HG03521 (cell line): Measurements from ENCODE around the gene VIPR2.

ENCODE experiments used
- ATAC-seq: cut with Tn5 transposase; IDR thresholded peaks from one replicate; pipeline ENCODE4 v1.9.1; 2021; ENCODE audit warnings: mild to moderate bottlenecking, moderate library complexity; ENCODE audit not compliant: unreplicated experiment

Gene VIPR2

DNA sequence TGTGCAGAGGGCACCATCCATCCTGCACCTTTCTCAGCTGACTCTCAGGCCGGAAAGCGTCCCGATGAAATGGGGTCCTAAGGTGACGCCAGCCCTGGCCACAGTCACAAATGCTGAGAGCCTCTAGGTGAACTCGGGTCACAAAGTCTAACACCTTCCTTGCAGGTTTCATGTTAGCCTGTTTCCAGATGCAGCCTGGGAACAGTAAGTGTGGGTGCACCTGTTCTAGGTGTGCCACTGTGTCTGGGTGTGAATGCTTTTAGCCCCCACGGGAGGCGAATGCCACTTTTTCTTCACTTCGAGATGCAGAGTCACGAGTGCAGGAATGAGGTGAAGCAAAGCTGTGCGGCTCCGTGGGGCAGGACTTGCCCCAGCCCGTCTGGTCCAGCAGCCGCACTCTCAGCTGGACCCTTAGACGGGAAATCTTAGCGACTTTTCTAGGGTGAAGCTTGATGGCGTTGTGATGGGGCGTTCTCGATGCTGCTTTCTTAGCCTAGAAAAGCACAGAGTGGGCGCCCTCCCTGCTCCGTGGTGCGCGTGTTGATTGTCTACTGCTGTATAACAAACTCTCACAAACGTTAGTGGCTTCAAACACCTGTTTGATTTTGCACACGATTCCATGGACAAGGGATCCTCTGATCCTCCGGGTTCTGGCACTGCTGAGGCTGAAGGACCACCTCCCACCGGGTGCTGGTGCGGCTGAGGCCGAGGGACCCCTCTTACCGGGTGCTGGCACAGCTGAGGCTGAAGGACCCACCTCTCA lies 13.6 kb upstream of the VIPR2 start:
- no peak for ATAC-seq

DNA sequence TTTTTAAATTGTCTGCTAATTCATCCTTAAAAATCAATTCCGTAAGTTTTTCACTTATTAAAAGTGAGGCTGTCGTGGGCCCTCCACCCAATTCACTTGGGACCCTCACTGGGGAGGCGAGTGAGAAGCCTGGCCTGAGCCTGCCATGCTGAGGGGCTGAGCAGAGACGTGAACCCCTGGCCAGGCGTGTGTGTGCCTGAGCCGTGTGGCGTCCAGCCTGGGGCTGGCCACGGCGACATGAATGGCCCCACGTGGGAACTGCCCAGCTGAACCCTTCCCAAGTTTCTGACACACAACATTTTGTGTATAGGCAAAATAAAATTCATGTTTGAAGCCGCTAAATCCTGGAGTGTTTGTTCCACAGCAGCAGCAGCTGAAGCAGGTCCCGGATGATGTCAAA lies 13.0 kb upstream of the VIPR2 start:
- ATAC-seq: no peak

DNA sequence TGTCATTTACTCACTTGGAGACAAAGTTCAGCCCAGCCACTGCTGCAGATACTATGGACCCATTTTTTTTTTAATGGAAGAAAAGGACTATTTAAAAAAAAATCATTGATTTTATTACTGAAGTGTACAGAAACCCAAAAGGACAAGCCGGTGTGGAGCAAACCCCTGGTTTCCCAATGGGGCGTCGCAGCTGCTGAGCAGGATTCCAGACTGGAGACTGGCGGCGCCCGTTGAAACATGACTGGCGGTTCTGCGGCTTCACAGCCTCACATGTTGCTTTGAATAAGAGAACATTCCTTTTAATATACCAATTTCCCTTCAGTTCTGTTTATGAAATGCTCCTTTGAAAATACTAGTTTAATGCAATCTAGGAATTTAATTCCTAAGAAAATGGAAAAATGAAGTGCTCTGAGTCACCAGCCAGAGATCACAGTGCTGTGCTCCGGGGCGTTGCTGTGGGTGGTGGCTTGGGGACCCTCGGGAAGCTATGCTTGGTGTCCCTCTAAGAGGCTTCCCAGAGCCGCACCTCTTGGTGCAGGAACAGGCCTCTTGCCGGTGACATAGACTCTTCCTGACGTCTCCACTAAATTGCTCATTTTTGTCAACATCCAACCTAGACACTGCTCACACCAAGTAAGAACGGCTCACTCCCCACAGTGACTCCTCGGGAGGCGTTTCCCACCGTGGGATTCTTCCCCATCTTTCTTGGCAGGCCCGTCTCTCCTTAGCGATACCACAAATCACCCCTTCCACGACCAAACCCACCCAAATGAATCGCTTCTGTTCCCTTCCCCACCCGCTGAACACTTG lies 12.0 kb upstream of the VIPR2 start:
- ATAC-seq: no peak

DNA sequence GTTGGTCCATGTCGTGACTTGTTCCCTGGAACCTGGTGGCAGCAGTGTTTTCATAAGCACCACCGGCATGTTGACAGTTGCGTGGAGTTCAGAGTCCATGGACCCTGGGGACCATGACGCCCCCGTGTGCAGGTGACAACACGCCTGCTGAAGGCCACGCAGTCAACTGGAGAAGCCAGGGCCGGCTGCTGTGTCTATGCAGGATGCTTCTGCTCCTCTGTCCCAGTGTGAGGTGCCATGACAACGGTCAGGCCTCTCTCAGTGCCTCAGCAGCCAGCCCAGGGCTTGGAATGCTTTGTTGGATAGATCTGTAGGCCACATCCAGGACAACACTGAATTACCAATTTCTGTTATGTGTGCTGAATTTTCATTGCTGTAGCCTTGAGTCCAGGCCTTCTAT lies 10.7 kb upstream of the VIPR2 start:
- ATAC-seq: no peak

DNA sequence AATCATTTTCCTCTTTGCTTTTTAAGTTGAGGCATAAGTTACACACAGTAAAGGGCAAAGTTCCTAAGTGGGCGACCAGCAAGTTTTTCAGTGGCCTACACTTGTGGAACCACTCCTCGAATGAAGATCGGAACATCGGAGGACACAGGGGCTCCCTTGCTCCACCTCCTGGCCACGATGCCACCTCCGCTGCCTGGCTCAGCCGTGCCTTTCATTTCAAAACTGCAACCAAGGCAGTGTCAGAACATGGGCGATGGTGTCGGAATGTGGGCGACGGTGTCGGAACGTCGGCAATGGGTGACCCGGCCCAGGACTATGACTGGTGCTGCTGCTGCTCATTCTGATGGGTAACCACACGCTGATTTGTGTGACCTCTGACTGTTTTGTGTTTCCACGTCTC lies 9.6 kb upstream of the VIPR2 start:
- ATAC-seq: no peak

DNA sequence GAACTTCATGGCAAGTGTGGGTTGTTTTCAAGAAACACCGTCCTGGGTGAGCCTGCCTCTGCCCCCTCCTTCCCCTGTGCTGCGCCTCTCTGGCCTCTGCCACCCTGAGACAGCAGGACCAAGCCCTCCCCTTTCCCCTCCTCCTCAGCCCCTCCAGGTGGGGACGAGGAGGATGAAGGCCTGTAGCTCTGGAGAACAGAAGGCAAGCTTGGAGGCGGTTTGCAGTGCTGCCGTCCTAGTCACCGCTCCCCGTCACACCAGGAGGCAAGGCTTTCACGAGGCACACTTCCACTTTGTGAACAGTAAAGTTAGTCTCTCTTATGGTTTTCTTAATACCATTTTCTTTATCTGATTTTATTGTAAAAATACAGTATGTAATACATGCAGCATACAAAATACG lies 8.8 kb upstream of the VIPR2 start:
- ATAC-seq: no peak

DNA sequence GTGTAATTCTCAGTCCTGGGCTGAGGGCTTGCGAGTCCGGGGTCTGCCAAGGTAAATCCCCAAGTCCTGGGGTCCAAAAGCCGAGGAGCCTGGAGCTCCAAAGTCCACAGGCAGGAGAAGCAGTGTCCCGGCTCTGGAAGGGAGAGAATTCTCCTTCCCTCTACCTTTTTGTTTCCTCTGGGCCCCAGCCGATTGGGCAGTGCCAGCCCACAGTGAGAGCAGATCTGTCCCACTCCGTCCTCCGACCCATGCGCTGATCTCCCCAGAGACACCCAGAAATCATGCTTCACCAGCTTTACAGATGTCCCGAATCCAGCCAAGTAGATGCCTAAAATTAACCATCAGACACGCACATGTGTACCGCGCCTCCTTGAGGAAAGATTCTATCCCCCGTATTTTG lies 8.1 kb upstream of the VIPR2 start:
- ATAC-seq: no peak

DNA sequence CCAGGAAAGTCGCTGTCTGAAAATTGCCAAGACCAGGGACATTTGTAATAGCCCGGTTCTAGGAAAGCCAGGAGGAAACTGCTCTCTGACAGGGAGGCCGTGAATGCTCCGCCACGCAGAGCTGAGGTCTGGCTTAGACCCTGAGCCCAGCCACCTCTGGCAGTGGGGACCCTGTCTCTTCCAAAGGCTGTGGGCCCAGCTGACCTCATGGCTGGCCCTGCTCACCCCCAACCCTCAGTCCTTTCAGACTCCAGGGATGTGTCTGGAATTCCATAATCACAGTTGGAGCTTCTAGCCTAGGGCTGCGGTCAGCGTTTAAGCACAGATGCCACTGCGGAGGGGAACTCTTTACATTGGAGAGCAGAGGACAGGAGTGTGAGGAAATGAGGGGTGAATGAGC lies 6.6 kb upstream of the VIPR2 start:
- no peak for ATAC-seq

DNA sequence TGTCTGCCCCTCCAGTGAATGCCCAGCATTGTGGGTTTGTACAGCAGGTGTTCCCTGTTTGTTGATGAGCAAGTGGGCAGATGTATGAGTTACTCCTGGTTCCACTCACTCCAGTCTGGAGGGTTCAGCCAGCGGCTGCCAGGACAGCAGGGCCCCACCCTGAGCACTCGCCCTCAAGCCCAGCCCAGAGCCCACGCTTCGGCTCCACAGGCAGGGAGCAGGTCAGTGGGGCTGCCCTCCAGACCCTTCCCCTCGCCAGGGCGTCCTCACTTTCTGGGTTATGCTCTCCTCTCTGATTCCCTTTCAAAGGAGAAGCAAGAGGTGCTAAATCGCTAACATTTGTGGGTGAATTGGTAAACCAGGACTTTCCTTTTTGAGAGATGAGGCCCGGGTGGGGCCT lies 4.8 kb upstream of the VIPR2 start:
- no peak for ATAC-seq

DNA sequence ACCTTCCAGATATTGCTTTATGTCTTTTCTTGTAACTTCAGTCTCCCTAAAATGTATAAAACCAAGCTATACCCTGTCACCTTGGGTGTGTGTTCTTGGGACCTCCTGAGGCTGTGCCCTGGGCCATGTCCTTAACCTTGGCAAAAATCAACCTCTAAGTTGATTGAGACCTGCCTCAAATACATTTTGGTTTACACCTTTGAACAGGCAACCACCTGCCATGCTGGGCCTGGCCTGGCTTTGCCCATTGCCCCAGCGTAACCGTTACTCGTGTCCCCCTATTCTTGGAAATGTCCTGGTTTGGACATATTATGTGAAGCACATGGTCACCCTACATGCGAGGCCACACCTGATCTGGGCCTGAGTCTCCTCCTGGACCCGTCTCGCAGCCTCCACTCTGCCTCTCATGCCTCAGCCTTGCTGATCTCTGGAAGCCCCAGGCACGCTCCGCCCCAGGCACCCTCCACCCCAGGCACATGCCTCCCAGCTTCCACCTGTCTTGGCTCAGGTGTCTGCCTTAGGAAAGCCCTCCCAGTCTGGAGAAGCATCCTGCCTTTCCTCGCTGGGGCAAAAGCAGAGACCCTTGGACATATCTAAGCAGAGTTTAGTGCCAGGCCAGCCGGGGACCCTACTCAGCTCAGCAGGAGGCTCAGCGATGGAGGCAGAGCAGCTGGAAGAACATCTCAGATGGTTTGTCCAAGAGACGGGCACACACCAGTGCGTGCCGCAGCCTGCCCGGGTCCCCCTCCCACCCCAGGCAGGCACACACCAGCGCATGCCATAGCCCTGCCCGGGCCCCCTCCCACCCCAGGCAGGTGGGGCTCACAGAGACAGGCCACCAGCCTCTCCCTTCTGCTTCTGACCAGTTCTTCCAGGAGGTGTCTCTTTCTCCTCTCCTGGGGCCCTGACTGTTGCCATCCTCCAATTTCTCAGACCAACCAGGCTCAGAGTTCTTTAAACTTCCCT lies 4.0 kb upstream of the VIPR2 start:
- ATAC-seq: no peak

DNA sequence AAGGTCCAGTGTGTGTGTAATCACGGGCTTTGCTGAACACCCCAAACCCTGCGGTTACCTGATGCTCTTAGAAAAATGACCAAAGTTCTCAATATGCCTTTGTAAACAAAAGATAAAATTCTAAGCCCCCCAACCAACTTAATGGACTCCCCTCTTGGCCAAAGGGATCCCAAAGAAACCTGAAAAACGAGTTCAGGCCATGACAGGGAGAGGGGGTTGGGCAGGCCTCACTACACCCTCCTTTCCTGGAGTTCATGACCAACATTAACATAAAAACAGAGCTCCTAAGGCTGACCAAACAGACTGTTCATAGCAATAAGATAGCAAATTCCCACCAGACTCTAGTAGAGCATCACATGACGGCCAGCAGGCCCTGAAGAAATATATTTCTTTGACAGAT lies 3.0 kb upstream of the VIPR2 start:
- ATAC-seq: no peak

DNA sequence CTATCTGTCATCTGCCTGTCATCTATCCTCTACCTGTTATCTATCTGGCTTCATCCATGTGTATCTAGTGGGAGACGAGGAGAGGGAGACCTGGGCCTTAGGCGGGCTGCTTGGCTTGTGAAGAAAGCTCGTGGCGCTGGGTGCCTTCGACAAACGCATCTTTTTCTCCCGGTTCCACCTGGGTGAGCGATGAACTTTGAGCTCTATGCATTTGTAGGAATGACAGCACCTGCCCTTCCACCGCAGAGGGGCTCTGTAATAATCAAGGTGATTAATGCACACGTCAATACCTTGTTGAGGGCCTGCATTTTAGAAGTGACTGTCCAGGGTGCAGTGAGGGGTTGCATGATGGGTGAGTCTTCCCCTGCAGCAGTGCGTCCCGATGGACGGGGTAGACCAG lies 2.6 kb upstream of the VIPR2 start:
- no peak for ATAC-seq

DNA sequence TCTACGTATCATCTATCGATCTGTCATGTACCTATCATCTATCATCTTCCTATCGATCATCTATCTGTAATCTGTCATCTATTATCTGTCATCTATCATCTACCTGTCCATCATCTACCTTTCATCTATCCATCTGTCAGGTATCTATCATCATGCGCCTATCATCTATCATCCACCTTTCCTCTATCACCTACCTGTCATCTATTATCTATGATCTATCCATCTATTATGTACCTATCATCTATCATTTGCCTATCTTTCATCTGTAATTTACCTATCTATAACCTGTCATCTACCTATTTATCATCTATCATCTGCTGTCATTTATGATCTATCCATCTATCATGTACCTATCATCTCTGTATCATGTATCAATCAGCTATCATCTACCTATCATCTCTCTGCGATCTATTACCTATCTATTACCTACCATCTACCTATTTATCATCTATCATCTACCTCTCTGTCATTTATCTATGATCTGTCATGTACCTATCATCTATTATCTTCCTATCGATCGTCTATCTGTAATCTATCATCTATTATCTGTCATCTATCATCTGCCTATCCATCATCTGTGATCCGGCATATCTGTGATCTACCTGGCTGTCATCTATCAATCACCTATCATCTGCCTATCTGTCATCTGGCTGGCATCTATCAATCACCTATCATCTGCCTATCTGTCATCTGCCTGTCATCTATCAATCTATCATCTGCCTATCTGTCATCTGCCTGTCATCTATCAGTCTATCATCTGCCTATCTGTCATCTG lies 1.6 kb upstream of the VIPR2 start:
- no peak for ATAC-seq

DNA sequence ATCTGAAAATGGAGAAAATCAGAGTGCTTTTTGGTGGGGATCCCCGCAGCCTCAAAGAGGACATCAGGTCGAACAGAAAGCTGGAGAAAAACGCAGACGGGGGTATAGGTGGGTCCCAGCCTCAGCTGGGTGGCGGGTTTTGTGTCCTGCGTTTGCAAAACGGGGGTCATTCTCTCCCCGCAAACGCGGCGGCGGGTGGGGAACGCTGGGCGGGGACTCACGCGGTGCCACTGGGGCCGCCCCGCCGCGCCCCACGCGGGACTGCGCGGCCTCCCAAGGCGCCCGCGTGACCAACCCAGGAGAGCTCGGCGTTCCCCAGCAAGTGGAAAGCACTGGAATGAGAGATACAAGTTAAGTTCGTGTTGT lies 806 bp upstream of the VIPR2 start:
- ATAC-seq: no peak

DNA sequence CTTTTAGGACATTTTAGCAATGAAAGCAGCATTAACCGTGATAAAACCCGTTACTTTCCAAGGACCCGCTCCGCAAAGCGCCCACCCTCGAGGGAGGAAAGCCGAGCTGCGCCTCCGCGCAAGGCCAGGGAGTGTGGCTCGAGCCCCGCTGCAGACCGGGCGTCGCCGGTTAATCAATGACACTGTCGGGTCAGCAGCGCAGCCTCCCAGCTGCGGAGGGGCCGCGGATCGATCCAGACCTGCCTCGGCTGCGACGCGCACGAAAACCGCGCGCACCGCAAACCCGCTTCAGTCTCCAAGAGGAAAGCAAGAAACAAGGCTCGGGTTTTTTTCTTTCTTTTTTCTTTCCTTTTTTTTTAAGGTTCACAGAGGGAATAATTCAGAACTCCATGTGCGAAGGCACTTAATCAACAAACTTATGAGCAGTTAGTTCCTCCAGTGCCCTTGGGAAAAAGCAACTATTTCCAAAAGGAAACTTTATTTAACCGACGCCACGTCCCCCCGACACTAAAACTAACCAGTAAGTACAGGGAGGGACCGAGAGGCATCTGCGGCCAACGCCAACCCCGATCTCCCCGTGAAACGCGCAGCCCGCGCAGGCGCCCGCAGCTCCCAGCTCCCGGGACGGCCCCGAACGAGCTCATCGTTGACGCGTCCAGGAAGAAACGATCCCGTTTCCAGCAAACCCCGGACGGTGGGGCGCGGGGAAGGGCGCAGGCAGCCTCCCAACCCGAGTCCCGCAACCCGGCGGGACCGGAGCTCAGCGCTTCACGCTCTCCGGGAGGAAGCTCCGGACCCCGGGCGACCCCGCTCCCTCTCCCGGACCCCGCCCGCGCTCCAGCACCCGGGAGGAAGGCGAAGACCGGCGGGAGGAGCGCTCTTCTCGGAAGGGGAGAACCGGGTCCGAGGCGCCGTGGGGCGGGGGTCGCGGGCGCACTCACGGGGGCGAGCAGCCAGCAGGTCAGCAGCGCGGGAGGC lies 598 bp downstream of the VIPR2 start:
- ATAC-seq: no peak

DNA sequence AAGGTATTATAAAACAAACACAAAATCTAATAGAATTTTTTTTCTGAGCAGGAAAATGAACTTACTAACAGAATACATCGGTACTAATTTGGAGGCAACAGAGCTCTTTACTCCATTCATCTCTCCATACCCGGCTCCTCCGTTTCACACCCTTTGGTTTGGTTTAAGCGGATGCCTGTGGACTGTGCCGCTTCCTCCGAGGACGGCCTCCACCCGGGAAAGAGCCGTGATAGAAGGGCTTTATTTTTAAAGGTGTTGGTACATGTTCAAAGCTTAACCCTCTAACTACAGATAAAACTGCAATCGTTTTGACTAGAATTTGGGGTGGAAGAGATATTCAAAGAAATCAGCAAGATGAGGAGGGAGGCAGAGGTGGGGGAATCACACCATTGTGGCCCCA lies 1.9 kb downstream of the VIPR2 start:
- ATAC-seq: no peak

DNA sequence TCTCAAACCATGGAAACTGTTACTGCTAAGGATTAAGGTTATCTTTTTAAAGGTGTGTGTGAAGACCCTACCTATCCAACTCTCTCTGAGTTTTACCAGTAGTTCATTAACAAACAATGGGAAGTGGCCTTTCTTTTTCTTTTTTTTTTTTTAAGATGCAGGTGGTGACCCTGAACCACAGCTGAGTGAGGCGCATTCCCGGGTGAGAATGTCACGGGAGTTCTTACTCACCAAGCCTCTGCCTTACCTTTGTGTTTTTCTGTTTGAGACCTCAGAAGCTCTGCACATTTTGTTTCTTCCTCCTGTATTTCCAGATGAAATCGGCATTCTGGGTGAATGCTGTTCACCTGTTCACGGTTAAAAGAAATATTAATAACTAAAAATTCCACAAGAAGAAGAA lies 2.5 kb downstream of the VIPR2 start:
- no peak for ATAC-seq

DNA sequence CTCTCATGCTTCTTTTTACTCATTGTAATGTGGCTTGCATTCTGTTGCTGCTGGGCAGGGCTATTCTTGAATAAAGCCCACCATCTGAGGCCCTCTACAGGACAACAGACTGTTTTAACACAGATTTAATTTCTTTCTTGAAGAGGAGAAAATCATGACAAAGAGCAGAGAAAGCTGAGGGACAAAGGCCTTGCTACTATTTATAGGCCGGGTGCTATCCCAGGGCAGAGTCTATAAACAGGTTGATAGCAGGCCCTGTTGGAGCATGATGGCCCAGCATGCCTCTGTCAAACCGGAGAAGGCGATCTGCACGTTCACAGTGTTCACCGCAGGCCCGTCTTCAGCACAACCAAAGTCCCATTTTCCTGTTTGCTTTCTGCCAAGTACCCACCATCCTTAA lies 3.0 kb downstream of the VIPR2 start:
- ATAC-seq: no peak

DNA sequence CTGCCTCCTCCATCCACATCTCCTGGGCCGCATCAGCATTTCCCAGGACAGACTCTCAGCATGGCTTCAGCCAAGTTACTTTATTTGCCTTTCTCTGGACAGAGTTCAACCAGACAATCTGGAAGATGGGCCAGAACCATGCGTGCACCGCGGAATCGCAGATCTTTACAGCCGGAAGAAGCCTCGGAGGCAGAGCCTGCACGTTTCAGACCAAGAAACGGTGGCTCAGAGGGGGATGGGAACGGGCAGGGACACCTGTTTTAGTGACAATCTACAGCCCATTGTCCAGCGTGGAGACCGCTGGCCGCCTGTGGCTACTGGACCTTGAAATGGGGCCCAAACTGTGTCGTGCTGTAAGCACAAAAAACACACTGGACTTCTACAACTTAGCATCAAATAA lies 3.5 kb downstream of the VIPR2 start:
- ATAC-seq: no peak
